PC-3 (cell line): ENCODE results near the gene ALDH5A1.

Source experiments
- EZH2phosphoT487 ChIP-seq: fragments of 300-600 bp; sonication (generic); IDR thresholded peaks from 2 replicates; pipeline ENCODE4 v1.6.1; 2018; ENCODE audit warnings: mild to moderate bottlenecking, antibody characterized with exemption, low read length, borderline replicate concordance
- TF ChIP-seq, protein P1 (sequence below): fragments of 300-600 bp; sonication (generic); conservative IDR thresholded peaks from 2 replicates; pipeline ENCODE4 v1.5.1; 2017; ENCODE audit warnings: antibody characterized with exemption, low read depth, mild to moderate bottlenecking, low read length

DNA sequence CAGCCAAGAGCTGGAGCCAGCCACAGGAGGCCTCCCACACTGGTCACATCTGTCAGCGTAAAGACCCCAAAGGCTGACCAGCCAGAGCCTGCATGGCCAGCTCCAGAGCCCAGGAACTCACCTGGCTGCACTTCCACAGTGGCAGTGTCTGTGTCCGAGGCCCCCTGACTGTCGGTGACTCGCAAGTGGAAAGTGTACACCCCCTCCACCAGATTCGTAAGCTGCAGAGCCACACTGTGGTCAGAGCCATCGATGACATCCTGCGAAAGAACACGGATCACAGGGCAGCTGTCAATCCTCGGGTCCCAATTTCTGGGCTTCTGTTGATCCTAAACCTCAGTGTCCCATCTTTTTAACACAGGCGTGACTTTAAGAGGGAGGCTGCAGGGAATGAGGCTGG is 69.3 kb downstream of the ALDH5A1 start:
- TF ChIP-seq, protein P1, sequence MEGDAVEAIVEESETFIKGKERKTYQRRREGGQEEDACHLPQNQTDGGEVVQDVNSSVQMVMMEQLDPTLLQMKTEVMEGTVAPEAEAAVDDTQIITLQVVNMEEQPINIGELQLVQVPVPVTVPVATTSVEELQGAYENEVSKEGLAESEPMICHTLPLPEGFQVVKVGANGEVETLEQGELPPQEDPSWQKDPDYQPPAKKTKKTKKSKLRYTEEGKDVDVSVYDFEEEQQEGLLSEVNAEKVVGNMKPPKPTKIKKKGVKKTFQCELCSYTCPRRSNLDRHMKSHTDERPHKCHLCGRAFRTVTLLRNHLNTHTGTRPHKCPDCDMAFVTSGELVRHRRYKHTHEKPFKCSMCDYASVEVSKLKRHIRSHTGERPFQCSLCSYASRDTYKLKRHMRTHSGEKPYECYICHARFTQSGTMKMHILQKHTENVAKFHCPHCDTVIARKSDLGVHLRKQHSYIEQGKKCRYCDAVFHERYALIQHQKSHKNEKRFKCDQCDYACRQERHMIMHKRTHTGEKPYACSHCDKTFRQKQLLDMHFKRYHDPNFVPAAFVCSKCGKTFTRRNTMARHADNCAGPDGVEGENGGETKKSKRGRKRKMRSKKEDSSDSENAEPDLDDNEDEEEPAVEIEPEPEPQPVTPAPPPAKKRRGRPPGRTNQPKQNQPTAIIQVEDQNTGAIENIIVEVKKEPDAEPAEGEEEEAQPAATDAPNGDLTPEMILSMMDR = no peak
- no peak for TF ChIP-seq EZH2phosphoT487
